ENCODE data around the gene BLTP3A.
"Not testable (repeated sequence)": the region's sequence is repeated elsewhere in the genome, so short reads cannot be mapped to it uniquely, and the experiment has no call there.

The BLTP3A gene

GRCh38 chr6:34773916-34774315 lies 18.0 kb upstream of the BLTP3A start:
- no peaks in the 10 kb centered on the region for H3K9me3 ChIP-seq (ENCODE audit: insufficient read depth, low read length)
- no peaks in the 10 kb centered on the region for H3K4me1 ChIP-seq (ENCODE audit: insufficient read depth, insufficient read length)
- no peak overlapping the region for H3K9ac ChIP-seq (ENCODE audit: insufficient read length, low read depth)
- H3K36me3 ChIP-seq (ENCODE audit: insufficient read depth, insufficient read length, low read length): peaks cover 47% of the 10 kb centered on the region
- TF ChIP-seq SUZ12 (IDR thresholded peaks at IDR 0.05; ENCODE audit: extremely low read depth, insufficient read depth, insufficient read length): no peak
- TF ChIP-seq ZNF274 (IDR thresholded peaks at IDR 0.05; ENCODE audit: low read depth, low read length): no peak
- TF ChIP-seq YY1 (IDR thresholded peaks at IDR 0.05; ENCODE audit: insufficient read depth, insufficient read length): no peak
- H3K4me3 ChIP-seq (ENCODE audit: insufficient read length, low read depth): no peak overlapping the region
- DNase-seq (ENCODE audit: low read depth, low spot score): no peak
- H3K27me3 ChIP-seq (ENCODE audit: insufficient read depth, insufficient read length): no peaks in the 10 kb centered on the region

- TF ChIP-seq ZNF274 (IDR thresholded peaks at IDR 0.05; ENCODE audit: low read depth, low read length) (no peak), YY1 (IDR thresholded peaks at IDR 0.05; ENCODE audit: insufficient read depth, insufficient read length) (no peak), SUZ12 (IDR thresholded peaks at IDR 0.05; ENCODE audit: extremely low read depth, insufficient read depth, insufficient read length) (no peak)
- DNase-seq (ENCODE audit: low read depth, low spot score): no peak
- H3K9me3 ChIP-seq (ENCODE audit: insufficient read depth, low read length): no peaks in the 10 kb centered on the region
- H3K4me1 ChIP-seq (ENCODE audit: insufficient read depth, insufficient read length): no peaks in the 10 kb centered on the region
- no peaks in the 10 kb centered on the region for H3K27me3 ChIP-seq (ENCODE audit: insufficient read depth, insufficient read length)
- H3K4me3 ChIP-seq (ENCODE audit: insufficient read length, low read depth): no peak overlapping the region
- H3K9ac ChIP-seq (ENCODE audit: insufficient read length, low read depth): no peak overlapping the region
- peaks cover 38% of the 10 kb centered on the region for H3K36me3 ChIP-seq (ENCODE audit: insufficient read depth, insufficient read length, low read length)
Measured at GRCh38 chr6:34774967-34775366, 16.9 kb upstream of the BLTP3A start.

GRCh38 chr6:34785375-34785774 lies 6.5 kb upstream of the BLTP3A start:
- H3K36me3 ChIP-seq (ENCODE audit: insufficient read depth, insufficient read length, low read length); H3K4me3 ChIP-seq (ENCODE audit: insufficient read length, low read depth); DNase-seq (ENCODE audit: low read depth, low spot score); H3K9me3 ChIP-seq (ENCODE audit: insufficient read depth, low read length); H3K27me3 ChIP-seq (ENCODE audit: insufficient read depth, insufficient read length); H3K4me1 ChIP-seq (ENCODE audit: insufficient read depth, insufficient read length); H3K9ac ChIP-seq (ENCODE audit: insufficient read length, low read depth): not testable (repeated sequence)

- not testable (repeated sequence) for H3K9ac ChIP-seq (ENCODE audit: insufficient read length, low read depth); H3K4me3 ChIP-seq (ENCODE audit: insufficient read length, low read depth); H3K9me3 ChIP-seq (ENCODE audit: insufficient read depth, low read length); DNase-seq (ENCODE audit: low read depth, low spot score); H3K4me1 ChIP-seq (ENCODE audit: insufficient read depth, insufficient read length); H3K36me3 ChIP-seq (ENCODE audit: insufficient read depth, insufficient read length, low read length); H3K27me3 ChIP-seq (ENCODE audit: insufficient read depth, insufficient read length)
Measured at GRCh38 chr6:34787152-34787551, 4.7 kb upstream of the BLTP3A start.

GRCh38 chr6:34788111-34788510 lies 3.8 kb upstream of the BLTP3A start:
- Histone ChIP-seq H3K27me3 (ENCODE audit: insufficient read depth, insufficient read length) (no peaks in the 10 kb centered on the region), H3K4me1 (ENCODE audit: insufficient read depth, insufficient read length) (no peaks in the 10 kb centered on the region), H3K36me3 (ENCODE audit: insufficient read depth, insufficient read length, low read length) (no peaks in the 10 kb centered on the region), H3K4me3 (ENCODE audit: insufficient read length, low read depth) (no peak overlapping the region), H3K9ac (ENCODE audit: insufficient read length, low read depth) (no peak overlapping the region), H3K9me3 (ENCODE audit: insufficient read depth, low read length) (no peaks in the 10 kb centered on the region)
- TF ChIP-seq YY1 (IDR thresholded peaks at IDR 0.05; ENCODE audit: insufficient read depth, insufficient read length) (no peak), ZNF274 (IDR thresholded peaks at IDR 0.05; ENCODE audit: low read depth, low read length) (no peak), SUZ12 (IDR thresholded peaks at IDR 0.05; ENCODE audit: extremely low read depth, insufficient read depth, insufficient read length) (no peak)
- no peak for DNase-seq (ENCODE audit: low read depth, low spot score)

GRCh38 chr6:34791164-34791700 lies 651 bp upstream of the BLTP3A start:
- no peaks in the 10 kb centered on the region for H3K9me3 ChIP-seq (ENCODE audit: insufficient read depth, low read length)
- DNase-seq (ENCODE audit: low read depth, low spot score): no peak

GRCh38 chr6:34792605-34793500 lies 970 bp downstream of the BLTP3A start:
- DNase-seq (ENCODE audit: low read depth, low spot score): no peak
- Histone ChIP-seq H3K36me3 (ENCODE audit: insufficient read depth, insufficient read length, low read length) (no peaks in the 10 kb centered on the region), H3K27me3 (ENCODE audit: insufficient read depth, insufficient read length) (no peaks in the 10 kb centered on the region), H3K9ac (ENCODE audit: insufficient read length, low read depth) (peak overlapping the region; percentile 87), H3K9me3 (ENCODE audit: insufficient read depth, low read length) (no peaks in the 10 kb centered on the region), H3K4me1 (ENCODE audit: insufficient read depth, insufficient read length) (no peaks in the 10 kb centered on the region), H3K4me3 (ENCODE audit: insufficient read length, low read depth) (peak overlapping the region; percentile 79)
- no peak for TF ChIP-seq SUZ12 (IDR thresholded peaks at IDR 0.05; ENCODE audit: extremely low read depth, insufficient read depth, insufficient read length)
- no peak for TF ChIP-seq ZNF274 (IDR thresholded peaks at IDR 0.05; ENCODE audit: low read depth, low read length)
- TF ChIP-seq YY1 (IDR thresholded peaks at IDR 0.05; ENCODE audit: insufficient read depth, insufficient read length): no peak

More at GRCh38 chr6:34791164-34791700, 651 bp upstream of the BLTP3A start:
- Histone ChIP-seq H3K9ac (ENCODE audit: insufficient read length, low read depth) (peak overlapping the region; percentile 79), H3K4me3 (ENCODE audit: insufficient read length, low read depth) (peak overlapping the region; percentile 79), H3K27me3 (ENCODE audit: insufficient read depth, insufficient read length) (no peaks in the 10 kb centered on the region), H3K36me3 (ENCODE audit: insufficient read depth, insufficient read length, low read length) (no peaks in the 10 kb centered on the region), H3K4me1 (ENCODE audit: insufficient read depth, insufficient read length) (no peaks in the 10 kb centered on the region)
- TF ChIP-seq SUZ12 (IDR thresholded peaks at IDR 0.05; ENCODE audit: extremely low read depth, insufficient read depth, insufficient read length): no peak
- TF ChIP-seq ZNF274 (IDR thresholded peaks at IDR 0.05; ENCODE audit: low read depth, low read length): no peak
- TF ChIP-seq YY1 (IDR thresholded peaks at IDR 0.05; ENCODE audit: insufficient read depth, insufficient read length): no peak
